Measurements from ENCODE around the gene UNC5C.

DNA sequence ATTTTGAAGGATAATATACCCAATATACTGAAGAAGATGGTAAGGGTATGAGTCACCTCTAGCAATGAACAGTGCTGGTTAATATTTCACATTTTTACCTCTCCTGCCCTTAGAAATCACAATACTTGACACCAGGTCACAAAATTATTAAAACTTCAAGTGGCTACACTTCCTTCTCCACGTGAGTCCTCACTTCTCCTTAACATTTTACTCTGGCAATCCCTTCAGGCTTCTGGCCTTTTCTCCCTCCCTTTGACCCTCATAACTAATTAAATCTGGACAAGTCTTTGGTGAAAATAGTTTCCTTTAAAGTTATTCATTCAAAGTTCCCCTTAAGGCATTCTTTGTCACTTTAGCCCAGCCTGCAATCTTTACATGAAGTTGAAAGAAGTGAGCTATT lies 190.4 kb downstream of the UNC5C start:
- TF ChIP-seq, protein P1, sequence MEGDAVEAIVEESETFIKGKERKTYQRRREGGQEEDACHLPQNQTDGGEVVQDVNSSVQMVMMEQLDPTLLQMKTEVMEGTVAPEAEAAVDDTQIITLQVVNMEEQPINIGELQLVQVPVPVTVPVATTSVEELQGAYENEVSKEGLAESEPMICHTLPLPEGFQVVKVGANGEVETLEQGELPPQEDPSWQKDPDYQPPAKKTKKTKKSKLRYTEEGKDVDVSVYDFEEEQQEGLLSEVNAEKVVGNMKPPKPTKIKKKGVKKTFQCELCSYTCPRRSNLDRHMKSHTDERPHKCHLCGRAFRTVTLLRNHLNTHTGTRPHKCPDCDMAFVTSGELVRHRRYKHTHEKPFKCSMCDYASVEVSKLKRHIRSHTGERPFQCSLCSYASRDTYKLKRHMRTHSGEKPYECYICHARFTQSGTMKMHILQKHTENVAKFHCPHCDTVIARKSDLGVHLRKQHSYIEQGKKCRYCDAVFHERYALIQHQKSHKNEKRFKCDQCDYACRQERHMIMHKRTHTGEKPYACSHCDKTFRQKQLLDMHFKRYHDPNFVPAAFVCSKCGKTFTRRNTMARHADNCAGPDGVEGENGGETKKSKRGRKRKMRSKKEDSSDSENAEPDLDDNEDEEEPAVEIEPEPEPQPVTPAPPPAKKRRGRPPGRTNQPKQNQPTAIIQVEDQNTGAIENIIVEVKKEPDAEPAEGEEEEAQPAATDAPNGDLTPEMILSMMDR (optimal IDR thresholded peaks at IDR 0.05 in 1 of 3, IDR thresholded peaks at IDR 0.05 in 1 of 3, conservative IDR thresholded peaks at IDR 0.05 in 1 of 3; ENCODE audit: extremely low read depth in 1 of 3, insufficient read depth in 2 of 3, low read length in 3 of 3) = no peak
- TF ChIP-seq EZH2 (IDR thresholded peaks at IDR 0.05; ENCODE audit: low read length) = no peak

All from keratinocyte (primary cell).